Fibroblast of lung (primary cell): ENCODE results near the gene SMG6. TPM values are rescaled to one million over a fixed set of nuclear protein-coding genes. Genes with fewer than 3 reads are reported as not detected.
A peak's percentile ranks its signal among the peaks of the same experiment; 100 is the strongest.

ENCODE experiments used
- DNase-seq, 2 donors: peaks; one replicate each; pipeline versions ENCODE4 v3.0.0 to v3.0.0-alpha.2; 2010; ENCODE audit warnings: low read depth in 2 of 2
- H2AFZ ChIP-seq: 2 replicates; pipeline ENCODE4 v1.5.1; 2012; ENCODE audit warnings: low read length, control low read depth, inconsistent platforms
- H3K27ac ChIP-seq: 2 replicates; pipeline ENCODE4 v1.5.1; 2011; ENCODE audit warnings: low read length, control low read depth; ENCODE audit not compliant: insufficient read depth
- H3K27me3 ChIP-seq: 2 replicates; pipeline ENCODE4 v1.5.1; 2011; ENCODE audit warnings: mild to moderate bottlenecking, low read length; ENCODE audit not compliant: control insufficient read depth, insufficient read depth
- H3K36me3 ChIP-seq: 2 replicates; pipeline ENCODE4 v1.5.1; 2011; ENCODE audit warnings: low read length; ENCODE audit not compliant: control insufficient read depth, insufficient read depth
- H3K4me1 ChIP-seq: 2 replicates; pipeline ENCODE4 v1.5.1; 2011; ENCODE audit warnings: low read length; ENCODE audit not compliant: control insufficient read depth, insufficient read depth; ENCODE audit errors: extremely low read depth
- H3K4me2 ChIP-seq: 2 replicates; pipeline ENCODE4 v1.5.1; 2011; ENCODE audit warnings: low read length, control low read depth; ENCODE audit not compliant: insufficient read depth; ENCODE audit errors: extremely low read depth
- H3K4me3 ChIP-seq, 4 experiments: fragments of 200-600 bp in 1 of 4; sonication (generic) in 1 of 4; replicated peaks in 1 of 4; 2 replicates each; pipeline ENCODE4 v1.5.1; 2011 to 2016; ENCODE audit warnings: low read length in 4 of 4, low read depth in 3 of 4, mild to moderate bottlenecking in 3 of 4, control low read depth in 2 of 4, inconsistent platforms in 1 of 4, mixed read lengths in 1 of 4; ENCODE audit not compliant: insufficient read depth in 1 of 4; ENCODE audit errors: control extremely low read depth in 1 of 4
- H3K79me2 ChIP-seq: 2 replicates; pipeline ENCODE4 v1.5.1; 2012; ENCODE audit warnings: mild to moderate bottlenecking, low read length, inconsistent platforms; ENCODE audit not compliant: control insufficient read depth, insufficient read depth
- H3K9ac ChIP-seq: 2 replicates; pipeline ENCODE4 v1.5.1; 2011; ENCODE audit warnings: mild to moderate bottlenecking, low read length, control low read depth; ENCODE audit not compliant: insufficient read depth
- H3K9me3 ChIP-seq: 2 replicates; pipeline ENCODE4 v1.5.1; 2012; ENCODE audit warnings: low read depth, low read length; ENCODE audit not compliant: control insufficient read depth, insufficient read depth
- H4K20me1 ChIP-seq: 2 replicates; pipeline ENCODE4 v1.5.1; 2011; ENCODE audit warnings: low read length; ENCODE audit not compliant: control insufficient read depth, insufficient read depth; ENCODE audit errors: extremely low read depth
- CTCF ChIP-seq, 2 donors: IDR thresholded peaks in 1 of 2; conservative IDR thresholded peaks in 1 of 2; 1 replicate in 1 of 2; 2 replicates in 1 of 2; pipeline ENCODE4 v1.5.1; 2011 to 2012; ENCODE audit warnings: low read length in 2 of 2, control low read depth in 1 of 2, inconsistent platforms in 1 of 2, low read depth in 1 of 2, mild to moderate bottlenecking in 1 of 2
- EZH2 ChIP-seq: IDR thresholded peaks from 2 replicates; pipeline ENCODE4 v1.5.1; 2012; ENCODE audit warnings: low read length, control low read depth, mild to moderate bottlenecking; ENCODE audit errors: missing control alignments
- polyA plus RNA-seq, 2 donors: library from polyadenylated mRNA; depleted of rRNA in 1 of 2; stranded (reverse) in 1 of 2; unstranded in 1 of 2; fragments of >200 nt; gene quantifications; 2 replicates each; pipeline ENCODE4 v1.2.1, GENCODE V29; 2011 to 2012; ENCODE audit warnings: missing spikeins in 1 of 2
- total RNA-seq: library from RNA; depleted of rRNA; stranded (reverse); fragments of >200 nt; gene quantifications from 2 replicates; pipeline ENCODE4 v1.2.1, GENCODE V29; 2014

The SMG6 gene
- total and polyA plus RNA-seq, 2 donors (not counting 1 experiment from before 2014, with no cell fraction given) = 14.7 to 29.9 TPM

DNA sequence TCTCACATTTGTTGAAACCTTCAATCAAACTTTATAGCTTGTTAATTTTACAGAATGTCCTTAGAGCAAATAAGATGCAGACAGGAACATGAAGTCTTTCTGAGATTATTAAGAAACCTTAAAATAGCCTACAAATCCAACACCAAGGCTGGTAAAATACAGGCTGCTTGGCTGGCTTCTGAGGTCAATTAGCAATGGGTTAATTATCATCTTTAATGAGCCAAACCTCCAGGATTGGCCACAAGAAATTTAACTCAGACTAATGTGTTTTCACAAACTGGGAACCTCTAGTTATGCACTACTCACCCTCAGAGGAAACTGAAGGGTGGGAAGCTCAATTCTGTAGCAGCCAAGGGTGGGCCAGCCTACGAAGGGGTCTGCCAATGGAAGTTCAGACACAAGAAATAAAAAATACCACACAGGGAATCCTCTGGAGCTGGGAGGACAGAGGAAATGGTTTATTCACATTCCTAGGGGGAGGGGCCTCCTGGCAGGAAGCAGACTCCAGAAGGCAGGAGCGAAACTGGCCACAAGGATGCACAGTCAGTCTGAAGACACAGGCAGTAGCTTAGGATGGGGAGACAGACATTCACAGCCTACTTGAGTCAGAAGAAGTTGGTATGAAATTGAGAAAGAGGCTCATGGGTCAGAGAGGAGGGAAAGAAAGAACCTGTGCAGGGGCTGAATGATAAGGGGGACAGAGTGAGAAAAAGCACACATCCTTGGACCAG, 212.6 kb downstream of the SMG6 start:
- H3K27me3 ChIP-seq = no peaks in the 10 kb centered on the region
- peaks cover 2% of the 10 kb centered on the region for H3K79me2 ChIP-seq
- H3K36me3 ChIP-seq = peaks cover 3% of the 10 kb centered on the region
- H3K4me1 ChIP-seq = peaks cover 40% of the 10 kb centered on the region
- DNase-seq = peak; percentile 91 to 98
- H3K9ac ChIP-seq = peak overlapping the region; percentile 34
- peak overlapping the region in 1 of 4 experiments; percentile 57 for H3K4me3 ChIP-seq
- H4K20me1 ChIP-seq = no peaks in the 10 kb centered on the region
- peak overlapping the region; percentile 90 for H3K27ac ChIP-seq
- H2AFZ ChIP-seq = no peak overlapping the region
- peak overlapping the region; percentile 78 for H3K4me2 ChIP-seq
- TF ChIP-seq EZH2 (no peak), CTCF (conservative IDR thresholded peaks at IDR 0.05 in 1 of 2, IDR thresholded peaks at IDR 0.05 in 1 of 2; ENCODE audit: low read depth in 1 of 2, low read length in 2 of 2) (peak; percentile 51 to 67)
- H3K9me3 ChIP-seq = no peaks in the 10 kb centered on the region

GRCh38 chr17:2090210-2090641, 213.4 kb downstream of the SMG6 start:
- H3K27ac ChIP-seq = peak overlapping the region; percentile 90
- no peaks in the 10 kb centered on the region for H3K27me3 ChIP-seq
- peak overlapping the region; percentile 33 for H3K9ac ChIP-seq
- no peak for DNase-seq
- peaks cover 2% of the 10 kb centered on the region for H3K79me2 ChIP-seq
- H3K36me3 ChIP-seq = peaks cover 3% of the 10 kb centered on the region
- no peaks in the 10 kb centered on the region for H3K9me3 ChIP-seq
- no peak for TF ChIP-seq CTCF (conservative IDR thresholded peaks at IDR 0.05 in 1 of 2, IDR thresholded peaks at IDR 0.05 in 1 of 2; ENCODE audit: low read depth in 1 of 2, low read length in 2 of 2)
- TF ChIP-seq EZH2 = no peak
- no peak overlapping the region for H2AFZ ChIP-seq
- H4K20me1 ChIP-seq = no peaks in the 10 kb centered on the region
- H3K4me2 ChIP-seq = peak overlapping the region; percentile 78
- H3K4me3 ChIP-seq = peak overlapping the region in 1 of 4 experiments; percentile 57
- peaks cover 47% of the 10 kb centered on the region for H3K4me1 ChIP-seq

GRCh38 chr17:2089021-2089422, 214.6 kb downstream of the SMG6 start:
- no peak overlapping the region for H2AFZ ChIP-seq
- peaks cover 59% of the 10 kb centered on the region for H3K4me1 ChIP-seq

More at GRCh38 chr17:2089021-2089422, 214.6 kb downstream of the SMG6 start:
- H3K79me2 ChIP-seq = peaks cover 2% of the 10 kb centered on the region
- TF ChIP-seq CTCF (conservative IDR thresholded peaks at IDR 0.05 in 1 of 2, IDR thresholded peaks at IDR 0.05 in 1 of 2; ENCODE audit: low read depth in 1 of 2, low read length in 2 of 2) (no peak), EZH2 (no peak)
- H3K9me3 ChIP-seq = no peaks in the 10 kb centered on the region
- peaks cover 3% of the 10 kb centered on the region for H3K36me3 ChIP-seq
- peak overlapping the region; percentile 90 for H3K27ac ChIP-seq
- peak; percentile 62 to 76 for DNase-seq
- H3K27me3 ChIP-seq = no peaks in the 10 kb centered on the region
- peak overlapping the region; percentile 91 for H3K4me2 ChIP-seq
- peak overlapping the region; percentile 80 for H3K9ac ChIP-seq
- H3K4me3 ChIP-seq = peak overlapping the region; percentile 21 to 57 (median 43)
- no peaks in the 10 kb centered on the region for H4K20me1 ChIP-seq
